HCT116 (cell line): ENCODE results near the gene BACH1. TPM values are rescaled to one million over a fixed set of nuclear protein-coding genes. Genes with fewer than 3 reads are reported as not detected.

Experiments used
- ATAC-seq: fragments of 200-7000 bp; cut with Tn5 transposase; 2 replicates; pipeline ENCODE4 v1.9.1; 2020; ENCODE audit warnings: mild to moderate bottlenecking, moderate library complexity
- Bru-seq: library from RNA; stranded (reverse); fragments of 400-500 nt; gene quantifications from one replicate; lab custom pipeline; 2021; lab: Mats Ljungman, UMichigan
- BruChase-seq, 2 experiments: library from RNA; stranded (reverse); fragments of 400-500 nt; gene quantifications; one replicate each; lab custom pipeline; 2021; lab: Mats Ljungman, UMichigan
- BruUV-seq: library from RNA; stranded (reverse); fragments of 400-500 nt; replicated peaks from 2 replicates; lab custom pipeline; 2021; lab: Mats Ljungman, UMichigan
- CTCF ChIA-PET: fragments of 300-600 bp; sonication (Branson Sonifier 250); formaldehyde crosslinking; loops from one replicate; lab custom pipeline; 2021; ENCODE audit warnings: antibody characterized with exemption; lab: Charles Lee
- POLR2A ChIA-PET: fragments of 300-600, 350-600 bp; sonication (Branson Sonifier 250); formaldehyde crosslinking; loops from one replicate; lab custom pipeline; 2021; ENCODE audit warnings: antibody characterized with exemption; lab: Charles Lee
- RAD21 ChIA-PET, 2 experiments: fragments of 300-600 bp; sonication (Branson Sonifier 250); formaldehyde crosslinking; loops; one replicate each; lab custom pipeline; 2023; ENCODE audit warnings: low total read pairs in 2 of 2; ENCODE audit not compliant: uncharacterized antibody in 2 of 2, unreplicated experiment in 2 of 2, low non-redundant PET in 1 of 2; lab: Charles Lee
- DNase-seq: peaks from one replicate; pipeline ENCODE4 v3.0.0-alpha.2; 2010; ENCODE audit warnings: low read depth, low spot score
- H2AFZ ChIP-seq: fragments of 200-600 bp; shearing (Covaris generic), sonication (generic); 2 replicates; pipeline ENCODE4 v1.6.1; 2017; ENCODE audit warnings: low read depth, mixed run types, mixed read lengths, antibody characterized with exemption, low read length; ENCODE audit not compliant: poor library complexity, severe bottlenecking
- H3K27ac ChIP-seq: 2 replicates; pipeline ENCODE4 v1.5.1; 2012; ENCODE audit warnings: low read depth, low read length
- H3K27me3 ChIP-seq: fragments of 200-600 bp; sonication (generic); 2 replicates; pipeline ENCODE4 v1.6.1; 2016; ENCODE audit warnings: mixed run types, low read length, mixed read lengths; ENCODE audit not compliant: insufficient read depth
- H3K36me3 ChIP-seq, 2 experiments: fragments of 200-500 bp in 1 of 2; fragments of 200-600 bp in 1 of 2; sonication (Bioruptor generic) in 1 of 2; sonication (generic) in 1 of 2; 2 replicates each; pipeline versions ENCODE4 v1.5.1 to v1.6.1; 2014 to 2016; ENCODE audit warnings: low read length in 2 of 2, inconsistent platforms in 1 of 2, mixed read lengths in 1 of 2, mixed run types in 1 of 2; ENCODE audit not compliant: insufficient read depth in 2 of 2, control insufficient read depth in 1 of 2
- H3K4me1 ChIP-seq, 2 experiments: fragments of 200-600 bp in 1 of 2; sonication (generic) in 1 of 2; 2 replicates each; pipeline versions ENCODE4 v1.5.1 to v1.6.1; 2012 to 2017; ENCODE audit warnings: low read length in 2 of 2, inconsistent platforms in 1 of 2, mild to moderate bottlenecking in 1 of 2, mixed read lengths in 1 of 2, mixed run types in 1 of 2, moderate library complexity in 1 of 2; ENCODE audit not compliant: insufficient read depth in 2 of 2, control insufficient read depth in 1 of 2
- H3K4me2 ChIP-seq: fragments of 200-600 bp; sonication (generic); 2 replicates; pipeline ENCODE4 v1.6.1; 2017; ENCODE audit warnings: mixed run types, low read length, mixed read lengths
- H3K4me3 ChIP-seq, 2 experiments: fragments of 200-600 bp in 1 of 2; sonication (generic) in 1 of 2; replicated peaks in 1 of 2; 2 replicates each; pipeline ENCODE4 v1.5.1; 2011 to 2016; ENCODE audit warnings: low read length in 2 of 2, control low read depth in 1 of 2, low read depth in 1 of 2, mild to moderate bottlenecking in 1 of 2, mixed read lengths in 1 of 2, mixed run types in 1 of 2
- H3K79me2 ChIP-seq: fragments of 200-600 bp; sonication (generic); 2 replicates; pipeline ENCODE4 v1.6.1; 2017; ENCODE audit warnings: mild to moderate bottlenecking, mixed run types, low read length, moderate library complexity, mixed read lengths; ENCODE audit not compliant: insufficient read depth
- H3K9ac ChIP-seq: fragments of 200-600 bp; sonication (generic); 2 replicates; pipeline ENCODE4 v1.6.1; 2016; ENCODE audit warnings: low read length, mixed read lengths
- H3K9me2 ChIP-seq: fragments of 200-600 bp; sonication (generic), shearing (Covaris generic); 2 replicates; pipeline ENCODE4 v1.6.1; 2017; ENCODE audit warnings: mixed run types, mild to moderate bottlenecking, moderate library complexity; ENCODE audit not compliant: insufficient read depth
- H3K9me3 ChIP-seq, 2 experiments: fragments of 200-500 bp in 1 of 2; fragments of 200-600 bp in 1 of 2; sonication (Bioruptor generic) in 1 of 2; sonication (generic) in 1 of 2; 2 replicates each; pipeline ENCODE4 v1.6.1; 2014 to 2017; ENCODE audit warnings: low read length in 2 of 2, mixed read lengths in 2 of 2, inconsistent platforms in 1 of 2, low read depth in 1 of 2, mild to moderate bottlenecking in 1 of 2, mixed run types in 1 of 2, moderate library complexity in 1 of 2; ENCODE audit not compliant: control insufficient read depth in 1 of 2, insufficient read depth in 1 of 2
- H4K20me1 ChIP-seq: fragments of 200-600 bp; sonication (generic), shearing (Covaris generic); 2 replicates; pipeline ENCODE4 v1.6.1; 2017; ENCODE audit warnings: mixed run types, mild to moderate bottlenecking, moderate library complexity; ENCODE audit not compliant: insufficient read depth
- CEBPB ChIP-seq: IDR thresholded peaks from 2 replicates; pipeline ENCODE4 v1.6.1; 2012; ENCODE audit warnings: low read depth
- EGR1 ChIP-seq: IDR thresholded peaks from 2 replicates; pipeline ENCODE4 v1.6.1; 2012; ENCODE audit warnings: low read depth
- EZH2phosphoT487 ChIP-seq: fragments of 200-600 bp; IDR thresholded peaks from 2 replicates; pipeline ENCODE4 v1.6.1; 2018; ENCODE audit warnings: antibody characterized with exemption, borderline replicate concordance
- FOSL1 ChIP-seq: IDR thresholded peaks from 2 replicates; pipeline ENCODE4 v1.6.1; 2012; ENCODE audit warnings: low read depth
- JUND ChIP-seq: IDR thresholded peaks from 2 replicates; pipeline ENCODE4 v1.6.1; 2012
- POLR2A ChIP-seq: IDR thresholded peaks from 2 replicates; pipeline ENCODE4 v1.7.0; 2011; ENCODE audit warnings: borderline replicate concordance; ENCODE audit not compliant: insufficient read depth, insufficient read length; ENCODE audit errors: extremely low read depth
- POLR2AphosphoS5 ChIP-seq: IDR thresholded peaks from 2 replicates; pipeline ENCODE4 v1.6.1; 2011; ENCODE audit warnings: mild to moderate bottlenecking, low read depth, low read length, moderate library complexity
- RAD21 ChIP-seq: IDR thresholded peaks from 2 replicates; pipeline ENCODE4 v1.6.1; 2012; ENCODE audit warnings: low read depth, mild to moderate bottlenecking
- SRF ChIP-seq: IDR thresholded peaks from 2 replicates; pipeline ENCODE4 v1.6.1; 2012; ENCODE audit warnings: low read depth
- TCF7L2 ChIP-seq: IDR thresholded peaks from 2 replicates; pipeline ENCODE4 v1.7.0; 2011; ENCODE audit warnings: borderline replicate concordance, inconsistent platforms; ENCODE audit not compliant: insufficient read depth, insufficient read length; ENCODE audit errors: extremely low read depth
- intact Hi-C: fragments of 100-400 bp; cut with micrococcal nuclease; formaldehyde crosslinking; loops from 2 replicates; pipeline ENCODE4 v1.10.0; 2022
- long read RNA-seq: library from polyadenylated mRNA; unstranded; transcript quantifications from one replicate; pipeline ENCODE4 v2.0.0, GENCODE V29; 2021; ENCODE audit not compliant: unreplicated experiment
- polyA plus RNA-seq: library from polyadenylated mRNA; unstranded; fragments of >200 nt; gene quantifications from 2 replicates; pipeline ENCODE4 v1.2.1, GENCODE V29; 2012; ENCODE audit warnings: missing spikeins
- total RNA-seq: library from RNA; stranded (reverse); gene quantifications from one replicate; pipeline ENCODE4 v1.2.1, GENCODE V29; 2021; ENCODE audit not compliant: unreplicated experiment
- TF ChIP-seq, protein P1 (sequence below): IDR thresholded peaks from 2 replicates; pipeline ENCODE4 v1.6.1; 2012
- TF ChIP-seq, protein P2 (sequence below): IDR thresholded peaks from 2 replicates; pipeline ENCODE4 v1.6.1; 2012
- TF ChIP-seq, protein P3 (sequence below), 3 experiments: fragments of 200-600 bp in 1 of 3; sonication (generic) in 1 of 3; IDR thresholded peaks in 2 of 3; conservative IDR thresholded peaks in 1 of 3; 2 replicates each; pipeline ENCODE4 v1.5.1; 2012 to 2017; ENCODE audit warnings: low read depth in 2 of 3, low read length in 2 of 3, antibody characterized with exemption in 1 of 3, borderline replicate concordance in 1 of 3, control low read depth in 1 of 3, mild to moderate bottlenecking in 1 of 3, mixed read lengths in 1 of 3, mixed run types in 1 of 3, moderate library complexity in 1 of 3; ENCODE audit not compliant: insufficient read depth in 1 of 3
- TF ChIP-seq, protein P4 (sequence below): IDR thresholded peaks from 2 replicates; pipeline ENCODE4 v1.6.1; 2012; ENCODE audit warnings: low read depth

The BACH1 gene
- 28.4 TPM for total RNA-seq
- 5.9 and 6.8 TPM in 2 replicates for polyA plus RNA-seq
- Bru-seq, nascent RNA, result percentile 92 among the genes with signal in this experiment
- percentile 74 among the genes with signal in this experiment for BruChase-seq, experiment 1, labeled RNA remaining after a 6-hour chase
- BruChase-seq, experiment 2, labeled RNA remaining after a 2-hour chase, result percentile 89 among the genes with signal in this experiment
- long read RNA-seq, full-length matches to known transcripts, result 16 of 35 reads
- long read RNA-seq, partial matches to known transcripts, result 7 of 35 reads
- long read RNA-seq, other reads (novel, unspliced or antisense), result 12 of 35 reads

DNA sequence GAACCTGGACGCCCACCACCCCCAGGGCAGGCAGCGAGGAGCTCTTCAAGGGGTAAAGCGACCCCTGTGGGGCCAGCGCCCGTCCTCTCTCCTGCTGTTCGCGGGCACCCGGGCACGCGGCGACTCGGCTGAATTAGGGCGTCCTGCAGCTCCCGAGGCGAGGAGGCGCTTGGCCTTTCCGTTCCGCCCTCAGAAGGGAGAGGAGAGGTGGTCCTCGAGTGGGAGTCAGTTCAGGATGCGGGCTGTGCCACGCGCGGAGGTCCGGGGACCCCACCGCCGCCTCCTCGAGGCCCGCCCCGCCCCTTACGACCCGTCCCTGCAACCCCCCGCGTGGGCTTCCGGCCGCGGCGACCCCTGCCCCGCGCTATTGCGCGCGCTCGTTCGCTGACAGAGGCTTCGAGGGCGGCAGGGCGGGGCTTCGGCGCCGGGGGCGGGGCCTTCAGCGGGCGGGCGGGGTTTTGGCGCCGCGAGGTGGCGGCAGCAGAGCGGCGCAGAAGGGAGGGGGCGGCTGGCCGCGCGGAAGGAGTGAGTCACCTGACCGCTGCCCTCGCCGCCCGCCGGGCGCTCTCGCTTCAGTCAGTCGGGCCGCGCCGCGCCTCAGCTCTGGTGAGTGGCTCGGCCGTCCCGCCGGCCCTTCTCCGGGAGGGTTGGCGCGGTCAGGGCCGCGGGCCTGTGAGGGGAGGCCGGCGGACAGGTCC is at the start of gene BACH1:
Gene BACH1 (plus strand): TSS at position 575 of the 698 bp plus-strand sequence. CDS start 22,359 bp downstream, outside the sequence.
- no peaks in the 10 kb centered on the region for H3K9me2 ChIP-seq
- ChIA-PET POLR2A (interaction anchor here (1.3 to 2.8 kb wide), 2 partner anchors 15 to 24 kb away, joined by 4 to 12 read pairs; no protein-coding TSS in a partner anchor), RAD21 (no interaction called here), CTCF (interaction anchor here (1.3 kb wide), 1 partner anchor 208 kb away, joined by 3 read pairs; no protein-coding TSS in a partner anchor)
- DNase-seq (peak; percentile 59), ATAC-seq (peak; percentile 88)
- intact Hi-C loops, result no loop called here
- H3K9me3 ChIP-seq, result no peaks in the 10 kb centered on the region
- peaks cover 43% of the 10 kb centered on the region for H3K79me2 ChIP-seq
- H3K27me3 ChIP-seq, result no peaks in the 10 kb centered on the region
- peaks cover 10 to 21% of the 10 kb centered on the region in 2 experiments for H3K4me1 ChIP-seq
- peak within 1 kb of the TSS; percentile 67 for H3K27ac ChIP-seq
- peaks cover 3% of the 10 kb centered on the region; the same call in 1 of the 2 replicates for H4K20me1 ChIP-seq
- H3K4me3 ChIP-seq, result peak within 1 kb of the TSS; percentile 60 to 89
- H3K36me3 ChIP-seq, result no peaks in the 10 kb centered on the region
- H3K9ac ChIP-seq, result peak within 1 kb of the TSS; percentile 89
- H2AFZ ChIP-seq, result no peak within 1 kb of the TSS
- BruUV-seq, result no TSS peak
- H3K4me2 ChIP-seq, result peak within 1 kb of the TSS; percentile 97
- 0 out of 2 replicates have a peak, but pooled peaks have one; percentile 9 for TF ChIP-seq RAD21
- peak; percentile 65 for TF ChIP-seq EGR1
- TF ChIP-seq TCF7L2, result peak; percentile 69
- TF ChIP-seq CEBPB, result no peak
- TF ChIP-seq, protein P1, sequence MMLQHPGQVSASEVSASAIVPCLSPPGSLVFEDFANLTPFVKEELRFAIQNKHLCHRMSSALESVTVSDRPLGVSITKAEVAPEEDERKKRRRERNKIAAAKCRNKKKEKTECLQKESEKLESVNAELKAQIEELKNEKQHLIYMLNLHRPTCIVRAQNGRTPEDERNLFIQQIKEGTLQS, result no peak
- TF ChIP-seq POLR2AphosphoS5, result peak; percentile 83
- peak; percentile 42; the same call in 1 of the 2 replicates for TF ChIP-seq JUND
- no peak for TF ChIP-seq SRF
- TF ChIP-seq, protein P2, sequence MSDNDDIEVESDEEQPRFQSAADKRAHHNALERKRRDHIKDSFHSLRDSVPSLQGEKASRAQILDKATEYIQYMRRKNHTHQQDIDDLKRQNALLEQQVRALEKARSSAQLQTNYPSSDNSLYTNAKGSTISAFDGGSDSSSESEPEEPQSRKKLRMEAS, result no peak; the same call in 1 of the 2 replicates
- TF ChIP-seq POLR2A, result peak; percentile 61
- TF ChIP-seq, protein P3, sequence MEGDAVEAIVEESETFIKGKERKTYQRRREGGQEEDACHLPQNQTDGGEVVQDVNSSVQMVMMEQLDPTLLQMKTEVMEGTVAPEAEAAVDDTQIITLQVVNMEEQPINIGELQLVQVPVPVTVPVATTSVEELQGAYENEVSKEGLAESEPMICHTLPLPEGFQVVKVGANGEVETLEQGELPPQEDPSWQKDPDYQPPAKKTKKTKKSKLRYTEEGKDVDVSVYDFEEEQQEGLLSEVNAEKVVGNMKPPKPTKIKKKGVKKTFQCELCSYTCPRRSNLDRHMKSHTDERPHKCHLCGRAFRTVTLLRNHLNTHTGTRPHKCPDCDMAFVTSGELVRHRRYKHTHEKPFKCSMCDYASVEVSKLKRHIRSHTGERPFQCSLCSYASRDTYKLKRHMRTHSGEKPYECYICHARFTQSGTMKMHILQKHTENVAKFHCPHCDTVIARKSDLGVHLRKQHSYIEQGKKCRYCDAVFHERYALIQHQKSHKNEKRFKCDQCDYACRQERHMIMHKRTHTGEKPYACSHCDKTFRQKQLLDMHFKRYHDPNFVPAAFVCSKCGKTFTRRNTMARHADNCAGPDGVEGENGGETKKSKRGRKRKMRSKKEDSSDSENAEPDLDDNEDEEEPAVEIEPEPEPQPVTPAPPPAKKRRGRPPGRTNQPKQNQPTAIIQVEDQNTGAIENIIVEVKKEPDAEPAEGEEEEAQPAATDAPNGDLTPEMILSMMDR (IDR thresholded peaks at IDR 0.05 in 2 of 3, conservative IDR thresholded peaks at IDR 0.05 in 1 of 3; ENCODE audit: borderline replicate concordance in 1 of 3, insufficient read depth in 1 of 3, low read depth in 2 of 3, low read length in 2 of 3), result peak in 1 of 3 experiments; percentile 28; a peak in 3 of 6 replicates
- TF ChIP-seq, protein P4, sequence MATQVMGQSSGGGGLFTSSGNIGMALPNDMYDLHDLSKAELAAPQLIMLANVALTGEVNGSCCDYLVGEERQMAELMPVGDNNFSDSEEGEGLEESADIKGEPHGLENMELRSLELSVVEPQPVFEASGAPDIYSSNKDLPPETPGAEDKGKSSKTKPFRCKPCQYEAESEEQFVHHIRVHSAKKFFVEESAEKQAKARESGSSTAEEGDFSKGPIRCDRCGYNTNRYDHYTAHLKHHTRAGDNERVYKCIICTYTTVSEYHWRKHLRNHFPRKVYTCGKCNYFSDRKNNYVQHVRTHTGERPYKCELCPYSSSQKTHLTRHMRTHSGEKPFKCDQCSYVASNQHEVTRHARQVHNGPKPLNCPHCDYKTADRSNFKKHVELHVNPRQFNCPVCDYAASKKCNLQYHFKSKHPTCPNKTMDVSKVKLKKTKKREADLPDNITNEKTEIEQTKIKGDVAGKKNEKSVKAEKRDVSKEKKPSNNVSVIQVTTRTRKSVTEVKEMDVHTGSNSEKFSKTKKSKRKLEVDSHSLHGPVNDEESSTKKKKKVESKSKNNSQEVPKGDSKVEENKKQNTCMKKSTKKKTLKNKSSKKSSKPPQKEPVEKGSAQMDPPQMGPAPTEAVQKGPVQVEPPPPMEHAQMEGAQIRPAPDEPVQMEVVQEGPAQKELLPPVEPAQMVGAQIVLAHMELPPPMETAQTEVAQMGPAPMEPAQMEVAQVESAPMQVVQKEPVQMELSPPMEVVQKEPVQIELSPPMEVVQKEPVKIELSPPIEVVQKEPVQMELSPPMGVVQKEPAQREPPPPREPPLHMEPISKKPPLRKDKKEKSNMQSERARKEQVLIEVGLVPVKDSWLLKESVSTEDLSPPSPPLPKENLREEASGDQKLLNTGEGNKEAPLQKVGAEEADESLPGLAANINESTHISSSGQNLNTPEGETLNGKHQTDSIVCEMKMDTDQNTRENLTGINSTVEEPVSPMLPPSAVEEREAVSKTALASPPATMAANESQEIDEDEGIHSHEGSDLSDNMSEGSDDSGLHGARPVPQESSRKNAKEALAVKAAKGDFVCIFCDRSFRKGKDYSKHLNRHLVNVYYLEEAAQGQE, result no peak
- TF ChIP-seq FOSL1, result 0 out of 2 replicates have a peak, but pooled peaks have one; percentile 20
- TF ChIP-seq EZH2phosphoT487, result no peak
